BE2C (cell line): ENCODE measurements around the gene RPS19BP1.
"Not testable (repeated sequence)": the region's sequence is repeated elsewhere in the genome, so short reads cannot be mapped to it uniquely, and the experiment has no call there.

Experiments used
- DNase-seq: peaks from one replicate; pipeline ENCODE4 v3.0.0-alpha.2; 2020
- H3K27me3 ChIP-seq: fragments of 250-450 bp; sonication (Bioruptor Pico); 2 replicates; pipeline ENCODE4 v1.5.1; 2020; ENCODE audit warnings: mild to moderate bottlenecking
- H3K36me3 ChIP-seq: fragments of 250-450 bp; sonication (Bioruptor Pico); 2 replicates; pipeline ENCODE4 v1.5.1; 2020; ENCODE audit warnings: mild to moderate bottlenecking
- H3K4me1 ChIP-seq: fragments of 250-450 bp; sonication (Bioruptor Pico); 2 replicates; pipeline ENCODE4 v1.5.1; 2020
- H3K4me3 ChIP-seq: 2 replicates; pipeline ENCODE4 v1.5.1; 2011; ENCODE audit warnings: low read depth, low read length
- H3K9me3 ChIP-seq: fragments of 250-450 bp; sonication (Bioruptor Pico); 2 replicates; pipeline ENCODE4 v1.5.1; 2020
- CTCF ChIP-seq: IDR thresholded peaks from 2 replicates; pipeline ENCODE4 v1.5.1; 2012; ENCODE audit warnings: mild to moderate bottlenecking, low read depth, low read length

The RPS19BP1 gene

GRCh38 chr22:39514373-39514973 is 18.1 kb downstream of the RPS19BP1 start:
- Histone ChIP-seq H3K36me3 (peaks cover 84% of the 10 kb centered on the region), H3K27me3 (no peaks in the 10 kb centered on the region), H3K4me3 (no peak overlapping the region), H3K4me1 (peaks cover 4% of the 10 kb centered on the region; the same call in 1 of the 2 replicates), H3K9me3 (no peaks in the 10 kb centered on the region)
- TF ChIP-seq CTCF, result peak; percentile 79
- DNase-seq, result peak; percentile 72

- Histone ChIP-seq H3K27me3 (no peaks in the 10 kb centered on the region), H3K36me3 (peaks cover 91% of the 10 kb centered on the region), H3K4me1 (peaks cover 2% of the 10 kb centered on the region; the same call in 1 of the 2 replicates), H3K9me3 (no peaks in the 10 kb centered on the region), H3K4me3 (no peak overlapping the region)
- no peak for DNase-seq
- no peak for TF ChIP-seq CTCF
Measured at GRCh38 chr22:39513791-39514190, 18.8 kb downstream of the RPS19BP1 start.

- Histone ChIP-seq H3K4me1 (no peaks in the 10 kb centered on the region), H3K9me3 (no peaks in the 10 kb centered on the region), H3K27me3 (no peaks in the 10 kb centered on the region), H3K4me3 (no peak overlapping the region), H3K36me3 (peaks cover 93% of the 10 kb centered on the region)
- TF ChIP-seq CTCF, result no peak
- no peak for DNase-seq
Measured at GRCh38 chr22:39512026-39512425, 20.5 kb downstream of the RPS19BP1 start.

GRCh38 chr22:39511226-39511625 is 21.3 kb downstream of the RPS19BP1 start:
- Histone ChIP-seq H3K27me3 (no peaks in the 10 kb centered on the region), H3K36me3 (peaks cover 93% of the 10 kb centered on the region), H3K4me1 (no peaks in the 10 kb centered on the region), H3K9me3 (no peaks in the 10 kb centered on the region), H3K4me3 (no peak overlapping the region)
- DNase-seq, result no peak
- TF ChIP-seq CTCF, result no peak

- TF ChIP-seq CTCF, result no peak
- no peaks in the 10 kb centered on the region for H3K4me1 ChIP-seq
- no peak for DNase-seq
- H3K27me3 ChIP-seq, result no peaks in the 10 kb centered on the region
- H3K9me3 ChIP-seq, result no peaks in the 10 kb centered on the region
- peaks cover 93% of the 10 kb centered on the region for H3K36me3 ChIP-seq
- H3K4me3 ChIP-seq, result no peak overlapping the region
Measured at GRCh38 chr22:39510529-39511149, 21.9 kb downstream of the RPS19BP1 start.

GRCh38 chr22:39508393-39508792 is 24.2 kb downstream of the RPS19BP1 start:
- TF ChIP-seq CTCF, result 0 out of 2 replicates have a peak, but pooled peaks have one; percentile 2
- no peak for DNase-seq
- Histone ChIP-seq H3K4me3 (no peak overlapping the region), H3K27me3 (no peaks in the 10 kb centered on the region), H3K36me3 (peaks cover 93% of the 10 kb centered on the region), H3K9me3 (no peaks in the 10 kb centered on the region), H3K4me1 (no peaks in the 10 kb centered on the region)

GRCh38 chr22:39507021-39507420 is 25.5 kb downstream of the RPS19BP1 start:
- H3K36me3 ChIP-seq, result peaks cover 82% of the 10 kb centered on the region
- not testable (repeated sequence) for DNase-seq, H3K27me3 ChIP-seq, H3K4me1 ChIP-seq, H3K4me3 ChIP-seq, H3K9me3 ChIP-seq
